ENCODE data around the gene HYAL3.

Gene HYAL3

GRCh38 chr3:50316657-50317242, 17.5 kb upstream of the HYAL3 start:
- no peak for TF ChIP-seq CTCF (IDR thresholded peaks at IDR 0.05)

GRCh38 chr3:50314816-50315215, 15.6 kb upstream of the HYAL3 start:
- TF ChIP-seq CTCF (IDR thresholded peaks at IDR 0.05), result no peak

GRCh38 chr3:50314342-50314741, 15.1 kb upstream of the HYAL3 start:
- TF ChIP-seq CTCF (IDR thresholded peaks at IDR 0.05), result no peak

GRCh38 chr3:50304601-50305000, 5.4 kb upstream of the HYAL3 start:
- TF ChIP-seq CTCF (IDR thresholded peaks at IDR 0.05), result no peak

- no peak; the same call in 1 of the 2 replicates for TF ChIP-seq CTCF (IDR thresholded peaks at IDR 0.05)
These were observed 4.0 kb upstream of the HYAL3 start, which contains the start of gene HYAL1 for GRCh38 chr3:50303013-50303815. Gene HYAL1 (minus strand): TSS chr3:50303574. CDS start chr3:50302956, 618 bp downstream.

GRCh38 chr3:50302095-50303012, 3.1 kb upstream of the HYAL3 start:
- no peak for TF ChIP-seq CTCF (IDR thresholded peaks at IDR 0.05)

GRCh38 chr3:50300681-50301254, 1.6 kb upstream of the HYAL3 start:
- TF ChIP-seq CTCF (IDR thresholded peaks at IDR 0.05), result no peak
